ENCODE data around the gene CHST15. TPM values are rescaled to one million over a fixed set of nuclear protein-coding genes. Genes with fewer than 3 reads are reported as not detected.

The CHST15 gene
- total and polyA plus RNA-seq, 4 donors: 2.9 to 16.5 (median 6.4) TPM

DNA sequence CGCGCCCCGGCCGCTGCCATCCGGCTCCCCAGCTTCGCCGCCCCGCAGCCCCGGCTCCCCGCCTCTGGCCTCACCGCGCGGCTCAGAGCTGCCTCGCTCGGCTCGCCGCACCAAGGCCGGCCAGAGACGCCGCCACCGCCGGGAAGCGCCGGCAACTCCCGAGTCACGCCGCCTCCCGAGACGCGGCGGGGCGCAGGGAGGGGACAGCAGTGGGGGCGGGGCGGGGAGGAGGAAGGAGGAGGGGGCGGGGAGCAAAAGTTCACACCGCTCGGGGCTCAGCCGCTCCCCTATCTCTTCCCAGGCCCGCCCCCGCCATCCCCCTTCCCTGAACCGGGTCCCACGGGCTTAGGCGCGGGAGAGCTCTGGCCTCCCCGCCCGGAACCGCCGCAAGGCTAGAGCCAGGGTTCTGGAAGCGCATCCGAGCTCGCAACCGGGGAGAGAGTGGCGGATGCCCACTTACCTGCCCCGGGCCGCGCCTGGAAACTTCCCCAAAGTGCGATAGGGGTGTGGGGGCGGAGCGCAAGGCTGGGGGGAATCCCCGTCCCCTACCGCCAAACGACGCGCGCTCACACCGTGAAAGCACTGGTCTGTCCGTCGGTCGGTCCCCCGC lies 1.0 kb downstream of the CHST15 start:
- TF ChIP-seq, protein P1, sequence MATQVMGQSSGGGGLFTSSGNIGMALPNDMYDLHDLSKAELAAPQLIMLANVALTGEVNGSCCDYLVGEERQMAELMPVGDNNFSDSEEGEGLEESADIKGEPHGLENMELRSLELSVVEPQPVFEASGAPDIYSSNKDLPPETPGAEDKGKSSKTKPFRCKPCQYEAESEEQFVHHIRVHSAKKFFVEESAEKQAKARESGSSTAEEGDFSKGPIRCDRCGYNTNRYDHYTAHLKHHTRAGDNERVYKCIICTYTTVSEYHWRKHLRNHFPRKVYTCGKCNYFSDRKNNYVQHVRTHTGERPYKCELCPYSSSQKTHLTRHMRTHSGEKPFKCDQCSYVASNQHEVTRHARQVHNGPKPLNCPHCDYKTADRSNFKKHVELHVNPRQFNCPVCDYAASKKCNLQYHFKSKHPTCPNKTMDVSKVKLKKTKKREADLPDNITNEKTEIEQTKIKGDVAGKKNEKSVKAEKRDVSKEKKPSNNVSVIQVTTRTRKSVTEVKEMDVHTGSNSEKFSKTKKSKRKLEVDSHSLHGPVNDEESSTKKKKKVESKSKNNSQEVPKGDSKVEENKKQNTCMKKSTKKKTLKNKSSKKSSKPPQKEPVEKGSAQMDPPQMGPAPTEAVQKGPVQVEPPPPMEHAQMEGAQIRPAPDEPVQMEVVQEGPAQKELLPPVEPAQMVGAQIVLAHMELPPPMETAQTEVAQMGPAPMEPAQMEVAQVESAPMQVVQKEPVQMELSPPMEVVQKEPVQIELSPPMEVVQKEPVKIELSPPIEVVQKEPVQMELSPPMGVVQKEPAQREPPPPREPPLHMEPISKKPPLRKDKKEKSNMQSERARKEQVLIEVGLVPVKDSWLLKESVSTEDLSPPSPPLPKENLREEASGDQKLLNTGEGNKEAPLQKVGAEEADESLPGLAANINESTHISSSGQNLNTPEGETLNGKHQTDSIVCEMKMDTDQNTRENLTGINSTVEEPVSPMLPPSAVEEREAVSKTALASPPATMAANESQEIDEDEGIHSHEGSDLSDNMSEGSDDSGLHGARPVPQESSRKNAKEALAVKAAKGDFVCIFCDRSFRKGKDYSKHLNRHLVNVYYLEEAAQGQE (IDR thresholded peaks at IDR 0.05): no peak
- TF ChIP-seq FOXA2 (IDR thresholded peaks at IDR 0.05): no peak
- TF ChIP-seq GABPA (IDR thresholded peaks at IDR 0.05 in 1 of 2, conservative IDR thresholded peaks at IDR 0.05 in 1 of 2): no peak
- TF ChIP-seq TAF1 (conservative IDR thresholded peaks at IDR 0.05): no peak
- no peak for TF ChIP-seq NR2F2 (IDR thresholded peaks at IDR 0.05)
- TF ChIP-seq RXRA (IDR thresholded peaks at IDR 0.05): no peak
- TF ChIP-seq HNF4A (conservative IDR thresholded peaks at IDR 0.05): no peak
- no peak for TF ChIP-seq SP1 (IDR thresholded peaks at IDR 0.05)
- no peak for TF ChIP-seq FOXA1 (IDR thresholded peaks at IDR 0.05)
- no peak for TF ChIP-seq HNF4G (IDR thresholded peaks at IDR 0.05)
- no peak for TF ChIP-seq EGR1 (IDR thresholded peaks at IDR 0.05; ENCODE audit: low read depth in 2 of 2)
- TF ChIP-seq, protein P2, sequence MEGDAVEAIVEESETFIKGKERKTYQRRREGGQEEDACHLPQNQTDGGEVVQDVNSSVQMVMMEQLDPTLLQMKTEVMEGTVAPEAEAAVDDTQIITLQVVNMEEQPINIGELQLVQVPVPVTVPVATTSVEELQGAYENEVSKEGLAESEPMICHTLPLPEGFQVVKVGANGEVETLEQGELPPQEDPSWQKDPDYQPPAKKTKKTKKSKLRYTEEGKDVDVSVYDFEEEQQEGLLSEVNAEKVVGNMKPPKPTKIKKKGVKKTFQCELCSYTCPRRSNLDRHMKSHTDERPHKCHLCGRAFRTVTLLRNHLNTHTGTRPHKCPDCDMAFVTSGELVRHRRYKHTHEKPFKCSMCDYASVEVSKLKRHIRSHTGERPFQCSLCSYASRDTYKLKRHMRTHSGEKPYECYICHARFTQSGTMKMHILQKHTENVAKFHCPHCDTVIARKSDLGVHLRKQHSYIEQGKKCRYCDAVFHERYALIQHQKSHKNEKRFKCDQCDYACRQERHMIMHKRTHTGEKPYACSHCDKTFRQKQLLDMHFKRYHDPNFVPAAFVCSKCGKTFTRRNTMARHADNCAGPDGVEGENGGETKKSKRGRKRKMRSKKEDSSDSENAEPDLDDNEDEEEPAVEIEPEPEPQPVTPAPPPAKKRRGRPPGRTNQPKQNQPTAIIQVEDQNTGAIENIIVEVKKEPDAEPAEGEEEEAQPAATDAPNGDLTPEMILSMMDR (IDR thresholded peaks at IDR 0.05; ENCODE audit: low read depth, low read length, missing input control): no peak
- TF ChIP-seq, protein P3, sequence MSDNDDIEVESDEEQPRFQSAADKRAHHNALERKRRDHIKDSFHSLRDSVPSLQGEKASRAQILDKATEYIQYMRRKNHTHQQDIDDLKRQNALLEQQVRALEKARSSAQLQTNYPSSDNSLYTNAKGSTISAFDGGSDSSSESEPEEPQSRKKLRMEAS (IDR thresholded peaks at IDR 0.05): no peak
- TF ChIP-seq, protein P4, sequence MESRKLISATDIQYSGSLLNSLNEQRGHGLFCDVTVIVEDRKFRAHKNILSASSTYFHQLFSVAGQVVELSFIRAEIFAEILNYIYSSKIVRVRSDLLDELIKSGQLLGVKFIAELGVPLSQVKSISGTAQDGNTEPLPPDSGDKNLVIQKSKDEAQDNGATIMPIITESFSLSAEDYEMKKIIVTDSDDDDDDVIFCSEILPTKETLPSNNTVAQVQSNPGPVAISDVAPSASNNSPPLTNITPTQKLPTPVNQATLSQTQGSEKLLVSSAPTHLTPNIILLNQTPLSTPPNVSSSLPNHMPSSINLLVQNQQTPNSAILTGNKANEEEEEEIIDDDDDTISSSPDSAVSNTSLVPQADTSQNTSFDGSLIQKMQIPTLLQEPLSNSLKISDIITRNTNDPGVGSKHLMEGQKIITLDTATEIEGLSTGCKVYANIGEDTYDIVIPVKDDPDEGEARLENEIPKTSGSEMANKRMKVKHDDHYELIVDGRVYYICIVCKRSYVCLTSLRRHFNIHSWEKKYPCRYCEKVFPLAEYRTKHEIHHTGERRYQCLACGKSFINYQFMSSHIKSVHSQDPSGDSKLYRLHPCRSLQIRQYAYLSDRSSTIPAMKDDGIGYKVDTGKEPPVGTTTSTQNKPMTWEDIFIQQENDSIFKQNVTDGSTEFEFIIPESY (IDR thresholded peaks at IDR 0.05): no peak
- TF ChIP-seq RAD21 (IDR thresholded peaks at IDR 0.05): no peak
- TF ChIP-seq, protein P5, sequence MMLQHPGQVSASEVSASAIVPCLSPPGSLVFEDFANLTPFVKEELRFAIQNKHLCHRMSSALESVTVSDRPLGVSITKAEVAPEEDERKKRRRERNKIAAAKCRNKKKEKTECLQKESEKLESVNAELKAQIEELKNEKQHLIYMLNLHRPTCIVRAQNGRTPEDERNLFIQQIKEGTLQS (IDR thresholded peaks at IDR 0.05): no peak
- DNase-seq (ENCODE audit: low spot score): peak; percentile 44
- 2% methylated on average over 70 of the region's 70 CpGs for WGBS
- Histone ChIP-seq H3K9me3 (ENCODE audit: control insufficient read depth in 4 of 4, low read length in 3 of 4) (peaks cover 0 to 7% (median 0%) of the 10 kb centered on the region in 4 donors), H3K9ac (ENCODE audit: low read depth in 1 of 2, low read length in 2 of 2) (peak overlapping the region; percentile 11 to 31), H3K27me3 (ENCODE audit: control insufficient read depth in 4 of 4, insufficient read depth in 4 of 4, low read length in 3 of 4) (peaks cover 0 to 2% (median 0%) of the 10 kb centered on the region in 4 donors), H3K4me3 (ENCODE audit: low read depth in 1 of 3, low read length in 3 of 3) (peak overlapping the region; percentile 37 to 61 (median 57)), H3K36me3 (ENCODE audit: control insufficient read depth in 4 of 4, insufficient read depth in 3 of 4, low read depth in 1 of 4, low read length in 3 of 4) (no peaks in the 10 kb centered on the region), H3K27ac (ENCODE audit: low read depth in 1 of 2, low read length in 2 of 2) (peak overlapping the region; percentile 85 to 93), H3K4me1 (ENCODE audit: control insufficient read depth in 4 of 4, insufficient read depth in 4 of 4, low read length in 3 of 4) (peaks cover 0 to 27% (median 17%) of the 10 kb centered on the region in 4 donors)
